ENCODE data around the gene FBLN1.
"Not testable (repeated sequence)": the region's sequence is repeated elsewhere in the genome, so short reads cannot be mapped to it uniquely, and the experiment has no call there.

Gene FBLN1

DNA sequence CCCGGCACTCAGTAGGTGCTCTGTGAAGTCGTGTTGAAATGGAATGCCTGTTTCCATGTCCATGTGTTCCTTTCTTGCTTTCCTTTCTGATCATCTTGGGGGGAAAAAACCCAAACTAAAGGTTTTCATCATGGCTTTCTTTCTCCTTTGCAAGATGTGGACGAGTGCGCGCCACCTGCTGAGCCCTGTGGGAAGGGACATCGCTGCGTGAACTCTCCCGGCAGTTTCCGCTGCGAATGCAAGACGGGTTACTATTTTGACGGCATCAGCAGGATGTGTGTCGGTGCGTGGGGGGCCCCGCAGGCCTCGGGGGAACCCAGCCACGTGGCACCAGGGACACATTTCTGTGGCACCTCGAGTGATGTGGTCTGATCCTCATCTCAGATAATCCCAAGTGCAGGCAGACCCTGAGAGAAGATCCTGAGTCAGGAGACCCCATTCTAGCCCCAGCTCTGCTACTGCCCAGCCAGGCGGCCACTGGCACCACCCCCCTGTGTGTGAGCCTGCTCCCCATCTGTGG, 39.4 kb downstream of the FBLN1 start:
- no peak overlapping the region for H3K23ac ChIP-seq (ENCODE audit: low read length in 2 of 2)
- peaks cover 17% of the 10 kb centered on the region for H3K4me1 ChIP-seq (ENCODE audit: control insufficient read depth, insufficient read depth, low read depth, low read length)
- H2BK12ac ChIP-seq (ENCODE audit: low read length in 2 of 2): no peak overlapping the region
- H3K4me3 ChIP-seq (ENCODE audit: insufficient read depth in 1 of 2, low read depth in 1 of 2, low read length in 2 of 2): no peak overlapping the region
- peak overlapping the region; percentile 28 for H4K91ac ChIP-seq (ENCODE audit: low read length)
- no peak overlapping the region for H2BK15ac ChIP-seq (ENCODE audit: low read depth, poor library complexity, severe bottlenecking)
- no peak overlapping the region for H2AK5ac ChIP-seq (ENCODE audit: low read length, severe bottlenecking)
- H2AFZ ChIP-seq (ENCODE audit: low read depth, low read length): no peak overlapping the region
- H3K79me1 ChIP-seq (replicated peaks; ENCODE audit: low read length, poor library complexity, severe bottlenecking): peaks cover 10% of the 10 kb centered on the region
- H3K9ac ChIP-seq (ENCODE audit: low read length): no peak overlapping the region
- no peak overlapping the region for H3K27ac ChIP-seq (ENCODE audit: low read length, poor library complexity, severe bottlenecking)
- no peak overlapping the region for H3K18ac ChIP-seq (ENCODE audit: low read depth in 1 of 2, low read length in 2 of 2)
- no peak overlapping the region for H2BK120ac ChIP-seq (ENCODE audit: low read depth, low read length)
- WGBS: 98% methylated on average over 19 of the region's 19 CpGs
- H2BK5ac ChIP-seq (ENCODE audit: low read depth, low read length, poor library complexity, severe bottlenecking): no peak overlapping the region
- H4K8ac ChIP-seq (ENCODE audit: low read length): no peak overlapping the region
- H3K14ac ChIP-seq (ENCODE audit: low read length in 2 of 2): no peak overlapping the region
- H3K4me2 ChIP-seq (ENCODE audit: low read length, poor library complexity, severe bottlenecking): no peak overlapping the region
- H3K36me3 ChIP-seq (ENCODE audit: control insufficient read depth in 1 of 2, insufficient read depth in 2 of 2, low read depth in 1 of 2, low read length in 2 of 2): peaks cover 62 to 87% of the 10 kb centered on the region in 2 experiments
- no peak overlapping the region for H3K4ac ChIP-seq (ENCODE audit: low read depth in 1 of 2, low read length in 2 of 2)
- no peak for DNase-seq
- H3K9me3 ChIP-seq (ENCODE audit: control insufficient read depth, low read length): no peaks in the 10 kb centered on the region
- H3K27me3 ChIP-seq (ENCODE audit: control insufficient read depth in 1 of 2, insufficient read depth in 1 of 2, low read length in 2 of 2): no peaks in the 10 kb centered on the region

DNA sequence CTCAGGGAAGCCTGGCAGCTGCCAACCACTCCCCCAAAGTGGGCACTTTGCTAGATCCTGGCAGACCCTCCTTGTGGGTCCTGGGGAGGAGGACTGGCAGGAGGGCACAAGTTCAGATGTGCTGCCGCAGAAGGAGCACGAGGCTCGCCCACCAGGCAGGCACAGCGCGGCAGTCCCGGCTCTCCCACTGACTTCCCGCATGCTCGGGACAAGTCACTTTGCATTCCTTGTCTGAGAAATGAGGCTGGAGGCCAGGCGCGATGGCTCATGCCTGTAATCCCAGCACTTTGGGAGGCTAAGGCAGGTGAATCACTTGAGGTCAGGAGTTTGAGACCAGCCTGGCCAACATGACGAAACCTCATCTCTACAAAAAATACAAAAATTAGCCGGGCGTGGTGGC, 40.1 kb downstream of the FBLN1 start:
- not testable (repeated sequence) for H3K14ac ChIP-seq (ENCODE audit: low read length in 2 of 2); H3K23ac ChIP-seq (ENCODE audit: low read length in 2 of 2); H4K91ac ChIP-seq (ENCODE audit: low read length); H2BK5ac ChIP-seq (ENCODE audit: low read depth, low read length, poor library complexity, severe bottlenecking); H2BK12ac ChIP-seq (ENCODE audit: low read length in 2 of 2); H2BK15ac ChIP-seq (ENCODE audit: low read depth, poor library complexity, severe bottlenecking); H3K4ac ChIP-seq (ENCODE audit: low read depth in 1 of 2, low read length in 2 of 2); H3K4me2 ChIP-seq (ENCODE audit: low read length, poor library complexity, severe bottlenecking); H3K27ac ChIP-seq (ENCODE audit: low read length, poor library complexity, severe bottlenecking); H2BK120ac ChIP-seq (ENCODE audit: low read depth, low read length); H2AFZ ChIP-seq (ENCODE audit: low read depth, low read length); H3K9ac ChIP-seq (ENCODE audit: low read length); H4K8ac ChIP-seq (ENCODE audit: low read length); H3K27me3 ChIP-seq (ENCODE audit: control insufficient read depth in 1 of 2, insufficient read depth in 1 of 2, low read length in 2 of 2); H3K18ac ChIP-seq (ENCODE audit: low read depth in 1 of 2, low read length in 2 of 2); H2AK5ac ChIP-seq (ENCODE audit: low read length, severe bottlenecking); H3K9me3 ChIP-seq (ENCODE audit: control insufficient read depth, low read length); H3K4me3 ChIP-seq (ENCODE audit: insufficient read depth in 1 of 2, low read depth in 1 of 2, low read length in 2 of 2); DNase-seq
- Histone ChIP-seq H3K36me3 (ENCODE audit: control insufficient read depth in 1 of 2, insufficient read depth in 2 of 2, low read depth in 1 of 2, low read length in 2 of 2) (peaks cover 69 to 92% of the 10 kb centered on the region in 2 experiments), H3K4me1 (ENCODE audit: control insufficient read depth, insufficient read depth, low read depth, low read length) (peaks cover 14% of the 10 kb centered on the region), H3K79me1 (replicated peaks; ENCODE audit: low read length, poor library complexity, severe bottlenecking) (peaks cover 10% of the 10 kb centered on the region)
- WGBS: 96% methylated on average over 12 of the region's 13 CpGs

DNA sequence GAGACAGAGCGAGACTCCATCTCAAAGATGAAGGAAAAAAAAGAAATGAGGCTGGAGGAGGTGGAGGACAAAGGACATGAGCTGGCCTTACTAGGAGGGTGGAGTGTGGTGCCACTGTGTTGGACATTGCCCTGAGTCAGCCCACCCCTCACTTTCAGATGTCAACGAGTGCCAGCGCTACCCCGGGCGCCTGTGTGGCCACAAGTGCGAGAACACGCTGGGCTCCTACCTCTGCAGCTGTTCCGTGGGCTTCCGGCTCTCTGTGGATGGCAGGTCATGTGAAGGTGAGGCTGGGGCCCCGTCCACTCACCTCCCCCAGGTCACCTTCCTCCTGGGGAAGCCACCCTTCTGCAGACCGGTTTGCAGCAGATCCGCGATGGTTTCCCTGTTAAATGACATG, 40.6 kb downstream of the FBLN1 start:
- H3K9me3 ChIP-seq (ENCODE audit: control insufficient read depth, low read length): no peaks in the 10 kb centered on the region
- no peak overlapping the region for H2AK5ac ChIP-seq (ENCODE audit: low read length, severe bottlenecking)
- peaks cover 74 to 92% of the 10 kb centered on the region in 2 experiments for H3K36me3 ChIP-seq (ENCODE audit: control insufficient read depth in 1 of 2, insufficient read depth in 2 of 2, low read depth in 1 of 2, low read length in 2 of 2)
- H4K91ac ChIP-seq (ENCODE audit: low read length): no peak overlapping the region
- H3K27ac ChIP-seq (ENCODE audit: low read length, poor library complexity, severe bottlenecking): no peak overlapping the region
- no peak for DNase-seq
- H3K23ac ChIP-seq (ENCODE audit: low read length in 2 of 2): no peak overlapping the region
- peaks cover 14% of the 10 kb centered on the region for H3K4me1 ChIP-seq (ENCODE audit: control insufficient read depth, insufficient read depth, low read depth, low read length)
- H3K4me2 ChIP-seq (ENCODE audit: low read length, poor library complexity, severe bottlenecking): no peak overlapping the region
- WGBS: 98% methylated on average over 4 of the region's 13 CpGs
- no peak overlapping the region for H3K9ac ChIP-seq (ENCODE audit: low read length)
- no peak overlapping the region for H2AFZ ChIP-seq (ENCODE audit: low read depth, low read length)
- H2BK120ac ChIP-seq (ENCODE audit: low read depth, low read length): no peak overlapping the region
- no peak overlapping the region for H2BK5ac ChIP-seq (ENCODE audit: low read depth, low read length, poor library complexity, severe bottlenecking)
- no peak overlapping the region for H3K14ac ChIP-seq (ENCODE audit: low read length in 2 of 2)
- H4K8ac ChIP-seq (ENCODE audit: low read length): no peak overlapping the region
- no peak overlapping the region for H3K4ac ChIP-seq (ENCODE audit: low read depth in 1 of 2, low read length in 2 of 2)
- H3K79me1 ChIP-seq (replicated peaks; ENCODE audit: low read length, poor library complexity, severe bottlenecking): peaks cover 10% of the 10 kb centered on the region
- H3K4me3 ChIP-seq (ENCODE audit: insufficient read depth in 1 of 2, low read depth in 1 of 2, low read length in 2 of 2): no peak overlapping the region
- H2BK12ac ChIP-seq (ENCODE audit: low read length in 2 of 2): no peak overlapping the region
- no peak overlapping the region for H2BK15ac ChIP-seq (ENCODE audit: low read depth, poor library complexity, severe bottlenecking)
- no peak overlapping the region for H3K18ac ChIP-seq (ENCODE audit: low read depth in 1 of 2, low read length in 2 of 2)
- no peaks in the 10 kb centered on the region for H3K27me3 ChIP-seq (ENCODE audit: control insufficient read depth in 1 of 2, insufficient read depth in 1 of 2, low read length in 2 of 2)

DNA sequence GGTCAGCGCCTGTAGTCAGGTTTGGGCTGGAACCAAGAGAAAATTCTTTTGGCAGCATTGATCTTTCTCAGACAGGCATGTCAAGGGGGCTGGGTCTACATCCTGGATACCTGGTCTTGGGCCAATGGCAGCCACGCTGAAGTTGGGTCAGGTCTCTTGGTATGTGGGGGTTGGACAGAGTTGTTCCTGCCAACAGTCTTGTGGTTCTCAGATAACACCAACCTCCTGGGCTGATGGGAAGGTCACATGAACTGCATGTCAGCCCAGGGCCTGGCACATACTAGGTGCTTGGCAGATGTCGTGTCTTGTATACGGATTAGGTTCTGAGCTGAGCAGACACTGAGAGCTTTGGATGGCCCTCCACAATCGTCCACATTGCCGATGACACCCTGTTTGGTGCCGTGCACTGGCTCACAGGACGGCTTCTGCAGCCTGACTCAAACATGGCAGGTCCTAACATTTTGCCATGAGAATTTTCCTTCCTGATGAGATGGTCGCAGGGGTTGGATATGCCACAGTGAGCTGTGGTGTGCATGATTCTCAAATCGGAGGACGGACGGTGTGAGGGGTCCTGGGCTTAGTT, 42.0 kb downstream of the FBLN1 start:
- H3K4me2 ChIP-seq (ENCODE audit: low read length, poor library complexity, severe bottlenecking): no peak overlapping the region
- no peak overlapping the region for H2BK5ac ChIP-seq (ENCODE audit: low read depth, low read length, poor library complexity, severe bottlenecking)
- H2BK15ac ChIP-seq (ENCODE audit: low read depth, poor library complexity, severe bottlenecking): no peak overlapping the region
- H2AK5ac ChIP-seq (ENCODE audit: low read length, severe bottlenecking): no peak overlapping the region
- H3K79me1 ChIP-seq (replicated peaks; ENCODE audit: low read length, poor library complexity, severe bottlenecking): peaks cover 9% of the 10 kb centered on the region
- H3K27ac ChIP-seq (ENCODE audit: low read length, poor library complexity, severe bottlenecking): no peak overlapping the region
- no peak overlapping the region for H2AFZ ChIP-seq (ENCODE audit: low read depth, low read length)
- no peak overlapping the region for H3K4ac ChIP-seq (ENCODE audit: low read depth in 1 of 2, low read length in 2 of 2)
- H3K4me3 ChIP-seq (ENCODE audit: insufficient read depth in 1 of 2, low read depth in 1 of 2, low read length in 2 of 2): no peak overlapping the region
- H2BK12ac ChIP-seq (ENCODE audit: low read length in 2 of 2): no peak overlapping the region
- DNase-seq: no peak
- no peak overlapping the region for H2BK120ac ChIP-seq (ENCODE audit: low read depth, low read length)
- H3K4me1 ChIP-seq (ENCODE audit: control insufficient read depth, insufficient read depth, low read depth, low read length): peaks cover 20% of the 10 kb centered on the region
- no peak overlapping the region for H3K23ac ChIP-seq (ENCODE audit: low read length in 2 of 2)
- H3K9me3 ChIP-seq (ENCODE audit: control insufficient read depth, low read length): no peaks in the 10 kb centered on the region
- 95% methylated on average over 12 of the region's 12 CpGs for WGBS
- peaks cover 82 to 88% of the 10 kb centered on the region in 2 experiments for H3K36me3 ChIP-seq (ENCODE audit: control insufficient read depth in 1 of 2, insufficient read depth in 2 of 2, low read depth in 1 of 2, low read length in 2 of 2)
- H3K27me3 ChIP-seq (ENCODE audit: control insufficient read depth in 1 of 2, insufficient read depth in 1 of 2, low read length in 2 of 2): no peaks in the 10 kb centered on the region
- H3K9ac ChIP-seq (ENCODE audit: low read length): no peak overlapping the region
- no peak overlapping the region for H4K8ac ChIP-seq (ENCODE audit: low read length)
- no peak overlapping the region for H3K14ac ChIP-seq (ENCODE audit: low read length in 2 of 2)
- H4K91ac ChIP-seq (ENCODE audit: low read length): no peak overlapping the region
- no peak overlapping the region for H3K18ac ChIP-seq (ENCODE audit: low read depth in 1 of 2, low read length in 2 of 2)

Measured in mesenchymal stem cell (in vitro differentiated cells and primary cell).